Liver (tissue), 9 donors: ENCODE measurements around the gene ORAI3. TPM values are rescaled to one million over a fixed set of nuclear protein-coding genes. Genes with fewer than 3 reads are reported as not detected.

Experiments
- DNase-seq: peaks from one replicate; pipeline ENCODE4 v3.0.0-alpha.2; 2017; ENCODE audit warnings: low spot score
- H3K27ac ChIP-seq, 2 donors: one replicate each; pipeline ENCODE4 v1.7.0; 2013; ENCODE audit warnings: inconsistent platforms in 2 of 2, low read length in 2 of 2, control low read depth in 1 of 2, low read depth in 1 of 2, mild to moderate bottlenecking in 1 of 2
- H3K27me3 ChIP-seq, 4 donors: one replicate each; pipeline versions ENCODE4 v1.6.1 to v1.7.0; 2013; ENCODE audit warnings: low read length in 3 of 4, inconsistent platforms in 1 of 4, mild to moderate bottlenecking in 1 of 4, moderate library complexity in 1 of 4; ENCODE audit not compliant: control insufficient read depth in 4 of 4, insufficient read depth in 4 of 4
- H3K36me3 ChIP-seq, 4 donors: one replicate each; pipeline versions ENCODE4 v1.6.1 to v1.7.0; 2013; ENCODE audit warnings: low read length in 3 of 4, mild to moderate bottlenecking in 3 of 4, low read depth in 1 of 4, moderate library complexity in 1 of 4; ENCODE audit not compliant: control insufficient read depth in 4 of 4, insufficient read depth in 3 of 4
- H3K4me1 ChIP-seq, 4 donors: one replicate each; pipeline versions ENCODE4 v1.6.1 to v1.7.0; 2013; ENCODE audit warnings: low read length in 3 of 4, mild to moderate bottlenecking in 3 of 4, moderate library complexity in 1 of 4; ENCODE audit not compliant: control insufficient read depth in 4 of 4, insufficient read depth in 4 of 4
- H3K4me3 ChIP-seq, 3 donors: one replicate each; pipeline versions ENCODE4 v1.6.1 to v1.7.0; 2013; ENCODE audit warnings: low read length in 3 of 3, control low read depth in 1 of 3, low read depth in 1 of 3, mild to moderate bottlenecking in 1 of 3
- H3K9ac ChIP-seq, 2 donors: one replicate each; pipeline ENCODE4 v1.7.0; 2013; ENCODE audit warnings: low read length in 2 of 2, mild to moderate bottlenecking in 2 of 2, moderate library complexity in 2 of 2, control low read depth in 1 of 2, low read depth in 1 of 2
- H3K9me3 ChIP-seq, 4 donors: one replicate each; pipeline versions ENCODE4 v1.6.1 to v1.7.0; 2013; ENCODE audit warnings: low read length in 3 of 4; ENCODE audit not compliant: control insufficient read depth in 4 of 4
- EGR1 ChIP-seq, 2 donors: IDR thresholded peaks; 2 replicates each; pipeline ENCODE4 v1.6.1; 2016 to 2018; ENCODE audit warnings: antibody characterized with exemption in 2 of 2, low read depth in 2 of 2
- FOXA1 ChIP-seq: IDR thresholded peaks from 2 replicates; pipeline ENCODE4 v1.6.1; 2016; ENCODE audit warnings: antibody characterized with exemption
- FOXA2 ChIP-seq: IDR thresholded peaks from 2 replicates; pipeline ENCODE4 v1.6.1; 2016; ENCODE audit warnings: antibody characterized with exemption
- GABPA ChIP-seq, 2 donors: IDR thresholded peaks in 1 of 2; conservative IDR thresholded peaks in 1 of 2; 2 replicates each; pipeline ENCODE4 v1.6.1; 2016; ENCODE audit warnings: antibody characterized with exemption in 2 of 2, mild to moderate bottlenecking in 1 of 2, moderate library complexity in 1 of 2
- HNF4A ChIP-seq, 2 donors: conservative IDR thresholded peaks; 2 replicates each; pipeline ENCODE4 v1.6.1; 2016; ENCODE audit warnings: antibody characterized with exemption in 2 of 2, mild to moderate bottlenecking in 2 of 2
- HNF4G ChIP-seq: IDR thresholded peaks from 2 replicates; pipeline ENCODE4 v1.6.1; 2016; ENCODE audit warnings: antibody characterized with exemption
- JUND ChIP-seq, 2 donors: IDR thresholded peaks; 2 replicates each; pipeline ENCODE4 v1.6.1; 2016; ENCODE audit warnings: antibody characterized with exemption in 2 of 2
- MAX ChIP-seq: IDR thresholded peaks from 2 replicates; pipeline ENCODE4 v1.6.1; 2016; ENCODE audit warnings: antibody characterized with exemption
- NR2F2 ChIP-seq: IDR thresholded peaks from 2 replicates; pipeline ENCODE4 v1.6.1; 2016; ENCODE audit warnings: antibody characterized with exemption
- RAD21 ChIP-seq, 2 donors: IDR thresholded peaks; 2 replicates each; pipeline ENCODE4 v1.6.1; 2016; ENCODE audit warnings: antibody characterized with exemption in 2 of 2, mild to moderate bottlenecking in 2 of 2
- REST ChIP-seq: IDR thresholded peaks from 2 replicates; pipeline ENCODE4 v1.6.1; 2016; ENCODE audit warnings: antibody characterized with exemption, mild to moderate bottlenecking
- RXRA ChIP-seq, 2 donors: IDR thresholded peaks; 2 replicates each; pipeline ENCODE4 v1.6.1; 2017 to 2018; ENCODE audit warnings: antibody characterized with exemption in 2 of 2, mild to moderate bottlenecking in 1 of 2
- SP1 ChIP-seq: IDR thresholded peaks from 2 replicates; pipeline ENCODE4 v1.6.1; 2018; ENCODE audit warnings: antibody characterized with exemption, mild to moderate bottlenecking
- TAF1 ChIP-seq: conservative IDR thresholded peaks from 2 replicates; pipeline ENCODE4 v1.6.1; 2016; ENCODE audit warnings: antibody characterized with exemption, mild to moderate bottlenecking
- YY1 ChIP-seq: IDR thresholded peaks from 2 replicates; pipeline ENCODE4 v1.6.1; 2016; ENCODE audit warnings: antibody characterized with exemption, mild to moderate bottlenecking
- WGBS: extraction: QIAGEN DNeasy Blood & Tissue Kit; methylation state at CpG from one replicate; pipeline ENCODE4 v1.1.7; 2013; 5-methylcytosine and 5-hydroxymethylcytosine counted together
- polyA plus RNA-seq, 2 donors: library from polyadenylated mRNA; stranded (reverse) in 1 of 2; unstranded in 1 of 2; fragments of 200-250 nt in 1 of 2; fragments of >200 nt in 1 of 2; fragmentation: Nextera tagmentation in 1 of 2; extraction: Ambion mirVana in 1 of 2; gene quantifications; one replicate each; pipeline versions ENCODE4 v1.2.1 to v1.2.3, GENCODE V29; 2013 to 2015
- total RNA-seq, 2 donors: library from RNA; depleted of rRNA; stranded (reverse); fragments of >200 nt; gene quantifications; one replicate each; pipeline ENCODE4 v1.2.3, GENCODE V29; 2014
- TF ChIP-seq, protein P1 (sequence below): IDR thresholded peaks from 2 replicates; pipeline ENCODE4 v1.6.1; 2016; ENCODE audit warnings: antibody characterized with exemption
- TF ChIP-seq, protein P2 (sequence below): fragments of 150-350 bp; IDR thresholded peaks from 2 replicates; pipeline ENCODE4 v1.5.1; 2017; ENCODE audit warnings: improper control_type of control experiment, low read depth, low read length; ENCODE audit not compliant: missing input control
- donor health status: healthy.
- donor health status: healthy.
- donor health status: healthy.
- donor health status: healthy.
- donor health status: healthy.

ORAI3 gene
- total and polyA plus RNA-seq, 4 donors = 26.6 to 39.1 (median 31.4) TPM

GRCh38 chr16:30989469-30990047, 40.7 kb downstream of the ORAI3 start:
- Histone ChIP-seq H3K27ac (no peak overlapping the region), H3K9ac (no peak overlapping the region), H3K9me3 (no peaks in the 10 kb centered on the region), H3K4me3 (no peak overlapping the region), H3K27me3 (no peaks in the 10 kb centered on the region), H3K36me3 (peaks cover 0 to 5% (median 0%) of the 10 kb centered on the region in 4 donors), H3K4me1 (peaks cover 6 to 20% (median 13%) of the 10 kb centered on the region in 4 donors)
- DNase-seq = no peak
- WGBS = 90% methylated on average over 23 of the region's 23 CpGs
- TF ChIP-seq MAX = no peak
- TF ChIP-seq REST = no peak
- TF ChIP-seq TAF1 = no peak
- no peak for TF ChIP-seq FOXA2
- TF ChIP-seq, protein P1, sequence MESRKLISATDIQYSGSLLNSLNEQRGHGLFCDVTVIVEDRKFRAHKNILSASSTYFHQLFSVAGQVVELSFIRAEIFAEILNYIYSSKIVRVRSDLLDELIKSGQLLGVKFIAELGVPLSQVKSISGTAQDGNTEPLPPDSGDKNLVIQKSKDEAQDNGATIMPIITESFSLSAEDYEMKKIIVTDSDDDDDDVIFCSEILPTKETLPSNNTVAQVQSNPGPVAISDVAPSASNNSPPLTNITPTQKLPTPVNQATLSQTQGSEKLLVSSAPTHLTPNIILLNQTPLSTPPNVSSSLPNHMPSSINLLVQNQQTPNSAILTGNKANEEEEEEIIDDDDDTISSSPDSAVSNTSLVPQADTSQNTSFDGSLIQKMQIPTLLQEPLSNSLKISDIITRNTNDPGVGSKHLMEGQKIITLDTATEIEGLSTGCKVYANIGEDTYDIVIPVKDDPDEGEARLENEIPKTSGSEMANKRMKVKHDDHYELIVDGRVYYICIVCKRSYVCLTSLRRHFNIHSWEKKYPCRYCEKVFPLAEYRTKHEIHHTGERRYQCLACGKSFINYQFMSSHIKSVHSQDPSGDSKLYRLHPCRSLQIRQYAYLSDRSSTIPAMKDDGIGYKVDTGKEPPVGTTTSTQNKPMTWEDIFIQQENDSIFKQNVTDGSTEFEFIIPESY = no peak
- no peak for TF ChIP-seq HNF4G
- no peak for TF ChIP-seq RXRA (IDR thresholded peaks at IDR 0.05)
- no peak for TF ChIP-seq RAD21 (IDR thresholded peaks at IDR 0.05)
- TF ChIP-seq NR2F2 = no peak
- TF ChIP-seq EGR1 (IDR thresholded peaks at IDR 0.05; ENCODE audit: low read depth in 2 of 2) = no peak
- TF ChIP-seq, protein P2, sequence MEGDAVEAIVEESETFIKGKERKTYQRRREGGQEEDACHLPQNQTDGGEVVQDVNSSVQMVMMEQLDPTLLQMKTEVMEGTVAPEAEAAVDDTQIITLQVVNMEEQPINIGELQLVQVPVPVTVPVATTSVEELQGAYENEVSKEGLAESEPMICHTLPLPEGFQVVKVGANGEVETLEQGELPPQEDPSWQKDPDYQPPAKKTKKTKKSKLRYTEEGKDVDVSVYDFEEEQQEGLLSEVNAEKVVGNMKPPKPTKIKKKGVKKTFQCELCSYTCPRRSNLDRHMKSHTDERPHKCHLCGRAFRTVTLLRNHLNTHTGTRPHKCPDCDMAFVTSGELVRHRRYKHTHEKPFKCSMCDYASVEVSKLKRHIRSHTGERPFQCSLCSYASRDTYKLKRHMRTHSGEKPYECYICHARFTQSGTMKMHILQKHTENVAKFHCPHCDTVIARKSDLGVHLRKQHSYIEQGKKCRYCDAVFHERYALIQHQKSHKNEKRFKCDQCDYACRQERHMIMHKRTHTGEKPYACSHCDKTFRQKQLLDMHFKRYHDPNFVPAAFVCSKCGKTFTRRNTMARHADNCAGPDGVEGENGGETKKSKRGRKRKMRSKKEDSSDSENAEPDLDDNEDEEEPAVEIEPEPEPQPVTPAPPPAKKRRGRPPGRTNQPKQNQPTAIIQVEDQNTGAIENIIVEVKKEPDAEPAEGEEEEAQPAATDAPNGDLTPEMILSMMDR = no peak
- TF ChIP-seq FOXA1 = no peak
- no peak for TF ChIP-seq SP1
- TF ChIP-seq YY1 = no peak
- no peak for TF ChIP-seq JUND (IDR thresholded peaks at IDR 0.05)

GRCh38 chr16:30990105-30990504, 41.2 kb downstream of the ORAI3 start:
- no peaks in the 10 kb centered on the region for H3K27me3 ChIP-seq
- no peak overlapping the region for H3K9ac ChIP-seq
- 89% methylated on average over 12 of the region's 12 CpGs for WGBS
- H3K36me3 ChIP-seq = peaks cover 0 to 5% (median 0%) of the 10 kb centered on the region in 4 donors
- H3K9me3 ChIP-seq = no peaks in the 10 kb centered on the region
- peaks cover 5 to 17% (median 11%) of the 10 kb centered on the region in 4 donors for H3K4me1 ChIP-seq
- no peak for DNase-seq
- no peak overlapping the region for H3K27ac ChIP-seq
- no peak overlapping the region for H3K4me3 ChIP-seq
- TF ChIP-seq REST (no peak), GABPA (IDR thresholded peaks at IDR 0.05 in 1 of 2, conservative IDR thresholded peaks at IDR 0.05 in 1 of 2) (no peak), NR2F2 (no peak), HNF4A (conservative IDR thresholded peaks at IDR 0.05) (no peak), YY1 (no peak), RAD21 (IDR thresholded peaks at IDR 0.05) (no peak), HNF4G (no peak), RXRA (IDR thresholded peaks at IDR 0.05) (no peak), SP1 (no peak)
- TF ChIP-seq, protein P1 = no peak
